Prostate gland (tissue), 2 donors: ENCODE measurements around the gene FHIT.

Experiments used
- CTCF ChIP-seq, 4 experiments: fragments of 200-600 bp in 2 of 4; fragments of 450-650 bp in 2 of 4; sonication (generic) in 2 of 4; IDR thresholded peaks; 1 replicate in 3 of 4; 2 replicates in 1 of 4; pipeline ENCODE4 v1.5.1; 2016 to 2019; ENCODE audit warnings: antibody characterized with exemption in 4 of 4, mild to moderate bottlenecking in 2 of 4, moderate library complexity in 2 of 4
- POLR2A ChIP-seq: fragments of 450-650 bp; IDR thresholded peaks from one replicate; pipeline ENCODE4 v1.6.1; 2016; ENCODE audit warnings: antibody characterized with exemption, mild to moderate bottlenecking
- POLR2AphosphoS5 ChIP-seq: sonication (generic); formaldehyde crosslinking; IDR thresholded peaks from one replicate; pipeline ENCODE4 v1.6.1; 2017; ENCODE audit warnings: antibody characterized with exemption

GRCh38 chr3:60829058-60829457 lies 422.2 kb downstream of the FHIT start:
- TF ChIP-seq CTCF (IDR thresholded peaks at IDR 0.05), result no peak
- TF ChIP-seq POLR2A, result no peak
- no peak for TF ChIP-seq POLR2AphosphoS5
